GM23338 (cell line): ENCODE results near the gene TOMM5. TPM values are rescaled to one million over a fixed set of nuclear protein-coding genes. Genes with fewer than 3 reads are reported as not detected.

Experiments used
- ATAC-seq: fragments of 200-7000 bp; cut with Tn5 transposase; 3 replicates; pipeline ENCODE4 v1.9.1; 2020
- DNase-seq: peaks from one replicate; pipeline ENCODE4 v3.0.0-alpha.2; 2015; ENCODE audit warnings: low spot score
- H2AFZ ChIP-seq: fragments of 200-600 bp; sonication (generic); 2 replicates; pipeline ENCODE4 v1.8.0; 2016; ENCODE audit warnings: antibody characterized with exemption, mild to moderate bottlenecking, moderate library complexity
- H3F3A ChIP-seq: fragments of 200-600 bp; sonication (generic); replicated peaks from 2 replicates; pipeline ENCODE4 v1.8.0; 2017; ENCODE audit warnings: antibody characterized with exemption, mixed run types, low read depth
- H3K27ac ChIP-seq: fragments of 200-600 bp; sonication (generic); 2 replicates; pipeline ENCODE4 v1.6.1; 2016; ENCODE audit warnings: low read depth
- H3K27me3 ChIP-seq: fragments of 200-600 bp; sonication (generic); 2 replicates; pipeline ENCODE4 v1.8.0; 2016; ENCODE audit warnings: mild to moderate bottlenecking, mixed run types, moderate library complexity; ENCODE audit not compliant: insufficient read depth
- H3K36me3 ChIP-seq: fragments of 200-600 bp; sonication (generic); 2 replicates; pipeline ENCODE4 v1.8.0; 2016; ENCODE audit warnings: mild to moderate bottlenecking; ENCODE audit not compliant: insufficient read depth
- H3K4me1 ChIP-seq: fragments of 200-600 bp; sonication (generic); 2 replicates; pipeline ENCODE4 v1.8.0; 2016; ENCODE audit warnings: mild to moderate bottlenecking, moderate library complexity; ENCODE audit not compliant: insufficient read depth
- H3K4me2 ChIP-seq: fragments of 200-600 bp; sonication (generic); 2 replicates; pipeline ENCODE4 v1.7.1; 2017; ENCODE audit warnings: mixed run types
- H3K4me3 ChIP-seq: fragments of 200-600 bp; sonication (generic); 2 replicates; pipeline ENCODE4 v1.6.1; 2016; ENCODE audit warnings: mixed run types
- H3K79me2 ChIP-seq: fragments of 200-600 bp; sonication (generic); replicated peaks from 2 replicates; pipeline ENCODE4 v1.8.0; 2017; ENCODE audit warnings: mild to moderate bottlenecking; ENCODE audit not compliant: insufficient read depth
- H3K9me2 ChIP-seq: fragments of 200-600 bp; sonication (generic); 2 replicates; pipeline ENCODE4 v1.8.0; 2017; ENCODE audit not compliant: insufficient read depth
- H4K20me1 ChIP-seq: fragments of 200-600 bp; sonication (generic); replicated peaks from 2 replicates; pipeline ENCODE4 v1.8.0; 2017; ENCODE audit warnings: mild to moderate bottlenecking; ENCODE audit not compliant: insufficient read depth
- H3K27ac Mint-ChIP-seq: 2 replicates; pipeline ENCODE4 v1.8.0; 2020; ENCODE audit warnings: inconsistent platforms, mild to moderate bottlenecking, moderate library complexity, mixed read lengths
- H3K27me3 Mint-ChIP-seq: 3 replicates; pipeline ENCODE4 v1.8.0; 2022; ENCODE audit warnings: low read depth, mild to moderate bottlenecking, moderate library complexity, mixed read lengths, inconsistent platforms; ENCODE audit not compliant: insufficient read depth, poor library complexity
- H3K36me3 Mint-ChIP-seq: 3 replicates; pipeline ENCODE4 v1.8.0; 2021; ENCODE audit warnings: low read depth, mild to moderate bottlenecking, inconsistent platforms, moderate library complexity, mixed read lengths
- H3K4me1 Mint-ChIP-seq: 3 replicates; pipeline ENCODE4 v1.8.0; 2020; ENCODE audit warnings: mild to moderate bottlenecking, inconsistent platforms, mixed read lengths
- H3K4me3 Mint-ChIP-seq: 3 replicates; pipeline ENCODE4 v1.8.0; 2021; ENCODE audit warnings: moderate library complexity, mild to moderate bottlenecking, inconsistent platforms, mixed read lengths
- H3K9me3 Mint-ChIP-seq: 3 replicates; pipeline ENCODE4 v1.8.0; 2020; ENCODE audit warnings: moderate library complexity, mild to moderate bottlenecking, inconsistent platforms, mixed read lengths
- JUNB ChIP-seq: IDR thresholded peaks from one replicate; pipeline ENCODE4 v1.6.1; 2016; ENCODE audit warnings: antibody characterized with exemption; ENCODE audit not compliant: unreplicated experiment
- NANOG ChIP-seq: IDR thresholded peaks from 2 replicates; pipeline ENCODE4 v1.6.1; 2016; ENCODE audit warnings: antibody characterized with exemption, borderline replicate concordance
- POLR2AphosphoS5 ChIP-seq: IDR thresholded peaks from 2 replicates; pipeline ENCODE4 v1.6.1; 2016; ENCODE audit warnings: antibody characterized with exemption, low read depth
- STAT1 ChIP-seq: IDR thresholded peaks from one replicate; pipeline ENCODE4 v1.6.1; 2016; ENCODE audit warnings: antibody characterized with exemption; ENCODE audit not compliant: unreplicated experiment
- ZNF114 ChIP-seq: fragments of 250-450 bp; sonication (Bioruptor Pico); IDR thresholded peaks from 2 replicates; pipeline ENCODE4 v1.5.0; 2020; ENCODE audit warnings: mild to moderate bottlenecking, moderate library complexity
- polyA plus RNA-seq: library from polyadenylated mRNA; unstranded; fragments of >200 nt; fragmentation: Nextera tagmentation; extraction: Ambion mirVana; gene quantifications from 2 replicates; pipeline ENCODE4 v1.2.1, GENCODE V29; 2016
- total RNA-seq: library from RNA; depleted of rRNA; stranded (reverse); fragments of >200 nt; shearing (Covaris generic); gene quantifications from 2 replicates; pipeline ENCODE4 v1.2.3, GENCODE V29; 2014
- TF ChIP-seq, protein P1 (sequence below): IDR thresholded peaks from one replicate; pipeline ENCODE4 v1.6.1; 2018; ENCODE audit warnings: antibody characterized with exemption; ENCODE audit not compliant: unreplicated experiment
- TF ChIP-seq, protein P2 (sequence below): fragments of 250-450 bp; sonication (Bioruptor Pico); IDR thresholded peaks from 2 replicates; pipeline ENCODE4 v1.5.0; 2020; ENCODE audit warnings: mild to moderate bottlenecking, moderate library complexity
- TF ChIP-seq, protein P3 (sequence below): IDR thresholded peaks from 2 replicates; pipeline ENCODE4 v1.6.1; 2016; ENCODE audit warnings: antibody characterized with exemption

Gene TOMM5
- total and polyA plus RNA-seq, 2 experiments from 2014 or later = 158 to 529 TPM

DNA sequence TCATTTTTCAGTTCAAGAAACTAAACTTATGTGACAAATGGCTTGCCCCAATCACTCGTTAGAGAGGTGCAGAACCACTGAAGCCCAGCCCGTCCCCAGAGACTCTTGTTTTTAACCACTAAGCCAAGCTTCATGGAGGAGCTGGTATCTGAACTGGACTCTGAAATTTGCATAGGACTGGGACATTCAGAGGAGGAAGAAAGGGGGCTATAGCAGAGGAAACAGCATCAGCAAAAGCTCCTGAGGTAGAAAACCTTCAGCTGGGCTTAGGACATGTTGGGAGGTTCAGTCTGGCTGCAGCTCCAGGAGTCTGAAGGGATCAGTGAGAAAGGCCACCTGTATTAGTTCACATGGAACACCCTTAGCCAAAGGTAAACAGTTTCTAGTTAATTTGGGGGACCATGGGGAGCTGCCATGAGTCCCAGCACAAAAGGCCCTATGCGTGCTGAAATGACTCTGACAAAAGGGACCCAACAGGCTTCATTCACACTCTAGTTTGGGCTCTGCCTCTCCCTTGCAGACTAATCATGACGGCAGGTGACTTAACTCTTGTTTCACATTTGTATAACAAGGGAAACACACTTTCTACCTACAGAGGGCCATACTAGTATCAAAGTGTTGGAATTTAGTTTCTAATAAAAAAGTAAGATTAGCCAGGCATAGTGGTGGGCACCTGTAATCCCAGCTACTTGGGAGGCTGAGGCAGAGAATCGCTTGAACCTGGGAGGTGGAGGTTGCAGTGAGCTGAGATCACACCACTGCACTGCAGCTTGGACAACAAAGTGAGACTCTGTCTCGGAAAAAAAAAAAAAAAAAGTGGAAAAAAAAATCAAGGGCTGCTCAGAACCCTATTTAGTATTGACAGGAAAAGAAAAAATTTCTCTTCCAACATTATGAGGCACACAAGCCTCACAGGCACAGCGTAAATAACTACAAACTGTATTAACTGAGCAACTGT, 26.5 kb downstream of the TOMM5 start:
- TF ChIP-seq JUNB (no peak), STAT1 (no peak), NANOG (no peak)
- TF ChIP-seq, protein P1, sequence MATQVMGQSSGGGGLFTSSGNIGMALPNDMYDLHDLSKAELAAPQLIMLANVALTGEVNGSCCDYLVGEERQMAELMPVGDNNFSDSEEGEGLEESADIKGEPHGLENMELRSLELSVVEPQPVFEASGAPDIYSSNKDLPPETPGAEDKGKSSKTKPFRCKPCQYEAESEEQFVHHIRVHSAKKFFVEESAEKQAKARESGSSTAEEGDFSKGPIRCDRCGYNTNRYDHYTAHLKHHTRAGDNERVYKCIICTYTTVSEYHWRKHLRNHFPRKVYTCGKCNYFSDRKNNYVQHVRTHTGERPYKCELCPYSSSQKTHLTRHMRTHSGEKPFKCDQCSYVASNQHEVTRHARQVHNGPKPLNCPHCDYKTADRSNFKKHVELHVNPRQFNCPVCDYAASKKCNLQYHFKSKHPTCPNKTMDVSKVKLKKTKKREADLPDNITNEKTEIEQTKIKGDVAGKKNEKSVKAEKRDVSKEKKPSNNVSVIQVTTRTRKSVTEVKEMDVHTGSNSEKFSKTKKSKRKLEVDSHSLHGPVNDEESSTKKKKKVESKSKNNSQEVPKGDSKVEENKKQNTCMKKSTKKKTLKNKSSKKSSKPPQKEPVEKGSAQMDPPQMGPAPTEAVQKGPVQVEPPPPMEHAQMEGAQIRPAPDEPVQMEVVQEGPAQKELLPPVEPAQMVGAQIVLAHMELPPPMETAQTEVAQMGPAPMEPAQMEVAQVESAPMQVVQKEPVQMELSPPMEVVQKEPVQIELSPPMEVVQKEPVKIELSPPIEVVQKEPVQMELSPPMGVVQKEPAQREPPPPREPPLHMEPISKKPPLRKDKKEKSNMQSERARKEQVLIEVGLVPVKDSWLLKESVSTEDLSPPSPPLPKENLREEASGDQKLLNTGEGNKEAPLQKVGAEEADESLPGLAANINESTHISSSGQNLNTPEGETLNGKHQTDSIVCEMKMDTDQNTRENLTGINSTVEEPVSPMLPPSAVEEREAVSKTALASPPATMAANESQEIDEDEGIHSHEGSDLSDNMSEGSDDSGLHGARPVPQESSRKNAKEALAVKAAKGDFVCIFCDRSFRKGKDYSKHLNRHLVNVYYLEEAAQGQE = no peak
- Mint-ChIP-seq H3K27me3 (peaks cover 12% of the 10 kb centered on the region), H3K27ac (no peak overlapping the region), H3K4me1 (peaks cover 11% of the 10 kb centered on the region), H3K36me3 (peaks cover 31% of the 10 kb centered on the region), H3K9me3 (peaks cover 29% of the 10 kb centered on the region), H3K4me3 (no peak overlapping the region)
- no peak overlapping the region for H3K27ac ChIP-seq
- H3K79me2 ChIP-seq = peaks cover 8% of the 10 kb centered on the region; the same call in 1 of the 2 replicates
- no peak overlapping the region for H3K4me3 ChIP-seq
- no peaks in the 10 kb centered on the region for H3K9me2 ChIP-seq
- H3K4me2 ChIP-seq = 0 out of 2 replicates have a peak overlapping the region, but pooled peaks have one; percentile 5
- no peak overlapping the region for H2AFZ ChIP-seq
- no peaks in the 10 kb centered on the region for H3K4me1 ChIP-seq
- no peaks in the 10 kb centered on the region for H4K20me1 ChIP-seq
- peak; percentile 35 for DNase-seq
- peak; percentile 85 for ATAC-seq
- H3K27me3 ChIP-seq = no peaks in the 10 kb centered on the region
- no peaks in the 10 kb centered on the region for H3F3A ChIP-seq
- no peaks in the 10 kb centered on the region; the same call in 1 of the 2 replicates for H3K36me3 ChIP-seq

GRCh38 chr9:37564916-37565315, 27.5 kb downstream of the TOMM5 start:
- Mint-ChIP-seq H3K9me3 (peaks cover 29% of the 10 kb centered on the region), H3K4me1 (peaks cover 12% of the 10 kb centered on the region), H3K4me3 (no peak overlapping the region), H3K27ac (no peak overlapping the region), H3K27me3 (peaks cover 9% of the 10 kb centered on the region), H3K36me3 (peaks cover 31% of the 10 kb centered on the region)
- H3K36me3 ChIP-seq = no peaks in the 10 kb centered on the region; the same call in 1 of the 2 replicates
- no peak overlapping the region for H3K4me3 ChIP-seq
- no peak overlapping the region for H3K27ac ChIP-seq
- DNase-seq (no peak), ATAC-seq (no peak)
- H3K9me2 ChIP-seq = no peaks in the 10 kb centered on the region
- H3F3A ChIP-seq = no peaks in the 10 kb centered on the region
- no peak overlapping the region for H2AFZ ChIP-seq
- no peak overlapping the region for H3K4me2 ChIP-seq
- H3K79me2 ChIP-seq = 0 out of 2 replicates have a peak, but pooled peaks cover 8% of the 10 kb centered on the region
- H4K20me1 ChIP-seq = no peaks in the 10 kb centered on the region
- H3K27me3 ChIP-seq = no peaks in the 10 kb centered on the region
- H3K4me1 ChIP-seq = no peaks in the 10 kb centered on the region; the same call in 1 of the 2 replicates
- TF ChIP-seq, protein P2, sequence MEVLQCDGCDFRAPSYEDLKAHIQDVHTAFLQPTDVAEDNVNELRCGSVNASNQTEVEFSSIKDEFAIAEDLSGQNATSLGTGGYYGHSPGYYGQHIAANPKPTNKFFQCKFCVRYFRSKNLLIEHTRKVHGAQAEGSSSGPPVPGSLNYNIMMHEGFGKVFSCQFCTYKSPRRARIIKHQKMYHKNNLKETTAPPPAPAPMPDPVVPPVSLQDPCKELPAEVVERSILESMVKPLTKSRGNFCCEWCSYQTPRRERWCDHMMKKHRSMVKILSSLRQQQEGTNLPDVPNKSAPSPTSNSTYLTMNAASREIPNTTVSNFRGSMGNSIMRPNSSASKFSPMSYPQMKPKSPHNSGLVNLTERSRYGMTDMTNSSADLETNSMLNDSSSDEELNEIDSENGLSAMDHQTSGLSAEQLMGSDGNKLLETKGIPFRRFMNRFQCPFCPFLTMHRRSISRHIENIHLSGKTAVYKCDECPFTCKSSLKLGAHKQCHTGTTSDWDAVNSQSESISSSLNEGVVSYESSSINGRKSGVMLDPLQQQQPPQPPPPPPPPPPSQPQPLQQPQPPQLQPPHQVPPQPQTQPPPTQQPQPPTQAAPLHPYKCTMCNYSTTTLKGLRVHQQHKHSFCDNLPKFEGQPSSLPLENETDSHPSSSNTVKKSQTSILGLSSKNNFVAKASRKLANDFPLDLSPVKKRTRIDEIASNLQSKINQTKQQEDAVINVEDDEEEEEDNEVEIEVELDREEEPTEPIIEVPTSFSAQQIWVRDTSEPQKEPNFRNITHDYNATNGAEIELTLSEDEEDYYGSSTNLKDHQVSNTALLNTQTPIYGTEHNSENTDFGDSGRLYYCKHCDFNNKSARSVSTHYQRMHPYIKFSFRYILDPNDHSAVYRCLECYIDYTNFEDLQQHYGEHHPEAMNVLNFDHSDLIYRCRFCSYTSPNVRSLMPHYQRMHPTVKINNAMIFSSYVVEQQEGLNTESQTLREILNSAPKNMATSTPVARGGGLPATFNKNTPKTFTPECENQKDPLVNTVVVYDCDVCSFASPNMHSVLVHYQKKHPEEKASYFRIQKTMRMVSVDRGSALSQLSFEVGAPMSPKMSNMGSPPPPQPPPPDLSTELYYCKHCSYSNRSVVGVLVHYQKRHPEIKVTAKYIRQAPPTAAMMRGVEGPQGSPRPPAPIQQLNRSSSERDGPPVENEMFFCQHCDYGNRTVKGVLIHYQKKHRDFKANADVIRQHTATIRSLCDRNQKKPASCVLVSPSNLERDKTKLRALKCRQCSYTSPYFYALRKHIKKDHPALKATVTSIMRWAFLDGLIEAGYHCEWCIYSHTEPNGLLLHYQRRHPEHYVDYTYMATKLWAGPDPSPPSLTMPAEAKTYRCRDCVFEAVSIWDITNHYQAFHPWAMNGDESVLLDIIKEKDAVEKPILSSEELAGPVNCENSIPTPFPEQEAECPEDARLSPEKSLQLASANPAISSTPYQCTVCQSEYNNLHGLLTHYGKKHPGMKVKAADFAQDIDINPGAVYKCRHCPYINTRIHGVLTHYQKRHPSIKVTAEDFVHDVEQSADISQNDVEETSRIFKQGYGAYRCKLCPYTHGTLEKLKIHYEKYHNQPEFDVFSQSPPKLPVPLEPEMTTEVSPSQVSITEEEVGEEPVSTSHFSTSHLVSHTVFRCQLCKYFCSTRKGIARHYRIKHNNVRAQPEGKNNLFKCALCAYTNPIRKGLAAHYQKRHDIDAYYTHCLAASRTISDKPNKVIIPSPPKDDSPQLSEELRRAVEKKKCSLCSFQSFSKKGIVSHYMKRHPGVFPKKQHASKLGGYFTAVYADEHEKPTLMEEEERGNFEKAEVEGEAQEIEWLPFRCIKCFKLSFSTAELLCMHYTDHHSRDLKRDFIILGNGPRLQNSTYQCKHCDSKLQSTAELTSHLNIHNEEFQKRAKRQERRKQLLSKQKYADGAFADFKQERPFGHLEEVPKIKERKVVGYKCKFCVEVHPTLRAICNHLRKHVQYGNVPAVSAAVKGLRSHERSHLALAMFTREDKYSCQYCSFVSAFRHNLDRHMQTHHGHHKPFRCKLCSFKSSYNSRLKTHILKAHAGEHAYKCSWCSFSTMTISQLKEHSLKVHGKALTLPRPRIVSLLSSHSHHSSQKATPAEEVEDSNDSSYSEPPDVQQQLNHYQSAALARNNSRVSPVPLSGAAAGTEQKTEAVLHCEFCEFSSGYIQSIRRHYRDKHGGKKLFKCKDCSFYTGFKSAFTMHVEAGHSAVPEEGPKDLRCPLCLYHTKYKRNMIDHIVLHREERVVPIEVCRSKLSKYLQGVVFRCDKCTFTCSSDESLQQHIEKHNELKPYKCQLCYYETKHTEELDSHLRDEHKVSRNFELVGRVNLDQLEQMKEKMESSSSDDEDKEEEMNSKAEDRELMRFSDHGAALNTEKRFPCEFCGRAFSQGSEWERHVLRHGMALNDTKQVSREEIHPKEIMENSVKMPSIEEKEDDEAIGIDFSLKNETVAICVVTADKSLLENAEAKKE (CRISPR knock-in tag) = no peak
- TF ChIP-seq JUNB (no peak), POLR2AphosphoS5 (no peak), ZNF114 (CRISPR knock-in tag) (no peak), STAT1 (no peak), NANOG (no peak)
- TF ChIP-seq, protein P3, sequence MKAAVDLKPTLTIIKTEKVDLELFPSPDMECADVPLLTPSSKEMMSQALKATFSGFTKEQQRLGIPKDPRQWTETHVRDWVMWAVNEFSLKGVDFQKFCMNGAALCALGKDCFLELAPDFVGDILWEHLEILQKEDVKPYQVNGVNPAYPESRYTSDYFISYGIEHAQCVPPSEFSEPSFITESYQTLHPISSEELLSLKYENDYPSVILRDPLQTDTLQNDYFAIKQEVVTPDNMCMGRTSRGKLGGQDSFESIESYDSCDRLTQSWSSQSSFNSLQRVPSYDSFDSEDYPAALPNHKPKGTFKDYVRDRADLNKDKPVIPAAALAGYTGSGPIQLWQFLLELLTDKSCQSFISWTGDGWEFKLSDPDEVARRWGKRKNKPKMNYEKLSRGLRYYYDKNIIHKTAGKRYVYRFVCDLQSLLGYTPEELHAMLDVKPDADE = no peak
